Measurements from ENCODE around the gene SIPA1L3. TPM values are rescaled to one million over a fixed set of nuclear protein-coding genes. Genes with fewer than 3 reads are reported as not detected.

Gene SIPA1L3
- total RNA-seq, 6 experiments from 2014 or later, result 9.1 to 20.4 (median 14.9) TPM

DNA sequence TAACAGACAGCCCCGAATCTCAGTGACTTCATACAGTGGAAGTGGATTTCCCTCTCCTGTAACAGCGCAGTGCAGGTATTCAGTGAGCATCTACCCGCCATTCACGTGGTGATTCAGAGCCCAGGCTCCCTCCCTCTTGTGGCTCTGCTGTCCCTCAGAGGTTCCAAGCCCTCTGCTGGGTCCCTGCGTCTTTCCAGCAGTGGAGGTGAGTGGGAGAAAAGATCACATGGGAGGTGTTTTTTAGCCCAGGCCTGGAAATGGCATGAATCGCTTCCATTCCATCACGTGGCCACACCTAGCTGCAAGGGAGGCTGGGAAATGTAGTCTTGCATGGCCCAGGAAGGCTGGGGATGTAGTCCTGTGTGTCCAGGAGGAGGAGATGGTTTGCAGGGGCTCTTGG is 255.6 kb downstream of the SIPA1L3 start:
- no peaks in the 10 kb centered on the region for H3K27me3 ChIP-seq
- no peaks in the 10 kb centered on the region for H3K4me1 ChIP-seq
- TF ChIP-seq POLR2A (IDR thresholded peaks at IDR 0.05), result no peak
- TF ChIP-seq, protein P1, sequence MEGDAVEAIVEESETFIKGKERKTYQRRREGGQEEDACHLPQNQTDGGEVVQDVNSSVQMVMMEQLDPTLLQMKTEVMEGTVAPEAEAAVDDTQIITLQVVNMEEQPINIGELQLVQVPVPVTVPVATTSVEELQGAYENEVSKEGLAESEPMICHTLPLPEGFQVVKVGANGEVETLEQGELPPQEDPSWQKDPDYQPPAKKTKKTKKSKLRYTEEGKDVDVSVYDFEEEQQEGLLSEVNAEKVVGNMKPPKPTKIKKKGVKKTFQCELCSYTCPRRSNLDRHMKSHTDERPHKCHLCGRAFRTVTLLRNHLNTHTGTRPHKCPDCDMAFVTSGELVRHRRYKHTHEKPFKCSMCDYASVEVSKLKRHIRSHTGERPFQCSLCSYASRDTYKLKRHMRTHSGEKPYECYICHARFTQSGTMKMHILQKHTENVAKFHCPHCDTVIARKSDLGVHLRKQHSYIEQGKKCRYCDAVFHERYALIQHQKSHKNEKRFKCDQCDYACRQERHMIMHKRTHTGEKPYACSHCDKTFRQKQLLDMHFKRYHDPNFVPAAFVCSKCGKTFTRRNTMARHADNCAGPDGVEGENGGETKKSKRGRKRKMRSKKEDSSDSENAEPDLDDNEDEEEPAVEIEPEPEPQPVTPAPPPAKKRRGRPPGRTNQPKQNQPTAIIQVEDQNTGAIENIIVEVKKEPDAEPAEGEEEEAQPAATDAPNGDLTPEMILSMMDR (IDR thresholded peaks at IDR 0.05), result no peak
- no peak for DNase-seq
- 100% methylated on average over 4 of the region's 7 CpGs for WGBS (ENCODE audit: insufficient coverage, low coverage, low lambda C conversion rate, missing lambda C conversion rate)
- no peak overlapping the region for H3K27ac ChIP-seq
- peaks cover 0 to 8% (median 0%) of the 10 kb centered on the region in 4 donors for H3K9me3 ChIP-seq
- no peak for ATAC-seq
- no peak overlapping the region for H3K4me3 ChIP-seq
- peaks cover 0 to 20% (median 9%) of the 10 kb centered on the region in 4 donors for H3K36me3 ChIP-seq
- intact Hi-C loops (cut with DNase I), result no loop called here

DNA sequence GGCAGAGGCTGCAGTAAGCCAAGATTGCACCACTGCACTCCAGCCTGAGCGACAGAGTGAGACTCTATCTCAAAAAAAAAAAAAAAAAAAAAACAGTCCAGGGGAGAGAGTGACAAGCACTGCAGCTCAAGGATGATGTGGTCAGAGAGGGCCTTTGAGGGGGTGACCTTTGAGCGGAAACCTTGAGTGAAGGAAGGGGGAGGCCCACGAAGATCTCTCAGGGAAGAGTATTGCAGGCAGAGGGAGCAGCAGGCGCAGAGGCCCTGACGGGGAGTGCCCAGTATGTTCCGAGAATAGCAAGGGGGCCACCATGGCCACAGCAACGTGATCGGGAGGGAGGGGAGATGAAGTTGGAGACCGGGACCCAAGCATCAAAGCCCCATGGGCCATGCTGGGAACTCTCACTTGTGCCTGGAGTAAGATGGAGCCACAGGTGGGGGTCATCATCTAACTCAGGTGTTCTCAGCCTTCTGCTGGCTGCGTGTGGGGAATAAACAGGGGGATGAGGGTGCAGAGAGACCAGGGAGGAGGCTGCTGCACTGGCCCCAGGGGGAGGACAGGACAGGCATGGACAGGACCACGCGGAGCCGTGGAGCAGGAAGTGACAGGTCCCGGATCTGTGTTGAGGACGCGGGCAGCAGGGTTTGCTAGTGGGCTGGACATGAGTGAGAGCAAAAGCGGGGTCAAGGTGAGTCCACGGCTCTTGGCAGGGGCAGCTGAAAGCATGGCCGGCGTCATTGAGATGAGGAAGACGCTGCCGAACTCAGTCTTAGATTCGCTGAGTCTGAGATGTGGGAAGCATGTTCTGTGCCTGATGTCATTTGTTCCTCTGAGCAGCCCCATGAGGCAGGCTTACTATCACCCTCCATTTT is 256.6 kb downstream of the SIPA1L3 start:
- Histone ChIP-seq H3K4me1 (no peaks in the 10 kb centered on the region), H3K27ac (no peak overlapping the region), H3K9me3 (peaks cover 0 to 8% (median 0%) of the 10 kb centered on the region in 4 donors), H3K27me3 (no peaks in the 10 kb centered on the region), H3K4me3 (no peak overlapping the region), H3K36me3 (peaks cover 0 to 20% (median 9%) of the 10 kb centered on the region in 4 donors)
- ATAC-seq, result no peak
- TF ChIP-seq, protein P1 (IDR thresholded peaks at IDR 0.05), result no peak
- no peak for TF ChIP-seq POLR2A (IDR thresholded peaks at IDR 0.05)
- WGBS (ENCODE audit: insufficient coverage, low coverage, low lambda C conversion rate, missing lambda C conversion rate), result 92% methylated on average over 13 of the region's 23 CpGs
- DNase-seq, result no peak
- intact Hi-C loops (cut with DNase I), result no loop called here

DNA sequence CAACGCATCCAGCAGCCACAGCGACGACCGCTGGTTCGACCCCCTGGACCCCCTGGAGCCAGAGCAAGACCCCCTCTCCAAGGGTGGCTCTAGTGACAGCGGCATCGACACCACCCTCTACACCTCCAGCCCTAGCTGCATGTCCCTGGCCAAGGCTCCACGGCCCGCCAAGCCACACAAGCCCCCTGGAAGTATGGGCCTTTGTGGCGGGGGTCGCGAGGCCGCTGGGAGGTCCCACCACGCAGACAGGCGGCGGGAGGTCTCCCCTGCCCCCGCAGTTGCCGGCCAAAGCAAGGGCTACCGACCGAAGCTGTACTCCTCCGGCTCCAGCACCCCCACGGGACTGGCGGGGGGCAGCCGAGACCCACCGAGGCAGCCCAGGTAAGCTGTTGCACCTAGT is 257.5 kb downstream of the SIPA1L3 start:
- DNase-seq, result no peak
- H3K36me3 ChIP-seq, result peaks cover 0 to 20% (median 9%) of the 10 kb centered on the region in 4 donors
- ATAC-seq, result no peak
- H3K4me1 ChIP-seq, result no peaks in the 10 kb centered on the region
- H3K27me3 ChIP-seq, result no peaks in the 10 kb centered on the region
- H3K9me3 ChIP-seq, result peaks cover 0 to 8% (median 0%) of the 10 kb centered on the region in 4 donors
- WGBS (ENCODE audit: insufficient coverage, low coverage, low lambda C conversion rate, missing lambda C conversion rate), result no CpG with 5 or more reads among the region's 25 CpGs
- TF ChIP-seq, protein P1 (IDR thresholded peaks at IDR 0.05), result no peak
- no peak for TF ChIP-seq POLR2A (IDR thresholded peaks at IDR 0.05)
- H3K27ac ChIP-seq, result no peak overlapping the region
- intact Hi-C loops (cut with DNase I), result no loop called here
- no peak overlapping the region for H3K4me3 ChIP-seq

DNA sequence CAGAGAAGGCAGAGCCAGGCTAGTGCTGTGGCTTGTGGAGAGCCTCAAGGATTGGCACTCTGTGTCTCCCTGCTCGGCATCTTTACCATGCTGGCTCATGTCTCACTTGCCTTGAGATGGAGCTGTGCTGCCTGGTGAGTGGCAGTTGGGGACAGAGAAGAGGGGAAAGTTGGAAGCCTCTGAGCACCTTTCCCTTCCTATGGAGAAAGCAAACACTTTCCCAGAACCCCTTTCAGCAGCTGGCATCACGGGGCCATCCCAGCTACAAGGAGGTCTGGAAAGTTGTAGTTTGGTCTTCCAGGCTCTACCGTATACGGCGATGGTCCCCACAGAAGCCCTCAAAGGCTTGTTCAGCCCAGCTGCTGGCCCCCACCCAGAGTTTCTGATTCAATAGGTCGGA is 258.3 kb downstream of the SIPA1L3 start:
- no peak overlapping the region for H3K4me3 ChIP-seq
- no peak overlapping the region for H3K27ac ChIP-seq
- ATAC-seq (no peak), DNase-seq (no peak)
- no peaks in the 10 kb centered on the region for H3K4me1 ChIP-seq
- H3K9me3 ChIP-seq, result peaks cover 0 to 8% (median 0%) of the 10 kb centered on the region in 4 donors
- no peak for TF ChIP-seq POLR2A (IDR thresholded peaks at IDR 0.05)
- TF ChIP-seq, protein P1 (IDR thresholded peaks at IDR 0.05), result no peak
- H3K27me3 ChIP-seq, result no peaks in the 10 kb centered on the region
- H3K36me3 ChIP-seq, result peaks cover 0 to 20% (median 9%) of the 10 kb centered on the region in 4 donors
- intact Hi-C loops (cut with DNase I), result no loop called here
- 100% methylated on average over 4 of the region's 6 CpGs for WGBS (ENCODE audit: insufficient coverage, low coverage, low lambda C conversion rate, missing lambda C conversion rate)
